Neural progenitor cell (in vitro differentiated cells): ENCODE measurements around the gene TMPO. TPM values are rescaled to one million over a fixed set of nuclear protein-coding genes. Genes with fewer than 3 reads are reported as not detected.

Experiments
- DNase-seq: peaks from one replicate; pipeline ENCODE4 v3.0.0-alpha.2; 2016; ENCODE audit warnings: low spot score
- H2AFZ ChIP-seq: fragments of 200-600 bp; sonication (generic); replicated peaks from 2 replicates; pipeline ENCODE4 v1.6.1; 2016; ENCODE audit warnings: antibody characterized with exemption
- H3F3A ChIP-seq: fragments of 200-600 bp; sonication (generic); 2 replicates; pipeline ENCODE4 v1.6.1; 2016; ENCODE audit warnings: antibody characterized with exemption, low read depth
- H3K27ac ChIP-seq: fragments of 200-600 bp; sonication (generic); 2 replicates; pipeline ENCODE4 v1.5.1; 2016; ENCODE audit warnings: mild to moderate bottlenecking
- H3K27me3 ChIP-seq: fragments of 200-600 bp; sonication (generic); 2 replicates; pipeline ENCODE4 v1.6.1; 2016; ENCODE audit warnings: mild to moderate bottlenecking, moderate library complexity
- H3K36me3 ChIP-seq: fragments of 200-600 bp; sonication (generic); 2 replicates; pipeline ENCODE4 v1.5.1; 2016
- H3K4me1 ChIP-seq: fragments of 200-600 bp; sonication (generic); 2 replicates; pipeline ENCODE4 v1.6.1; 2016; ENCODE audit warnings: mixed run types
- H3K4me2 ChIP-seq: fragments of 200-600 bp; sonication (generic); 2 replicates; pipeline ENCODE4 v1.6.1; 2016
- H3K4me3 ChIP-seq: fragments of 200-600 bp; sonication (generic); 2 replicates; pipeline ENCODE4 v1.5.1; 2016
- H3K79me2 ChIP-seq: fragments of 200-600 bp; sonication (generic); 2 replicates; pipeline ENCODE4 v1.6.1; 2016; ENCODE audit warnings: low read depth
- H3K9ac ChIP-seq: fragments of 200-600 bp; sonication (generic); 2 replicates; pipeline ENCODE4 v1.6.1; 2016
- H3K9me3 ChIP-seq: fragments of 200-600 bp; sonication (generic); 2 replicates; pipeline ENCODE4 v1.5.1; 2016; ENCODE audit warnings: low read depth
- H4K20me1 ChIP-seq: fragments of 200-600 bp; sonication (generic); 2 replicates; pipeline ENCODE4 v1.6.1; 2016; ENCODE audit warnings: low read depth
- H3K27ac Mint-ChIP-seq: 3 replicates; pipeline ENCODE4 v1.8.0; 2021; ENCODE audit warnings: mixed read lengths
- H3K27me3 Mint-ChIP-seq: 2 replicates; pipeline ENCODE4 v1.8.0; 2022; ENCODE audit warnings: low read depth, mild to moderate bottlenecking, inconsistent platforms, moderate library complexity, mixed read lengths; ENCODE audit not compliant: insufficient read depth
- H3K36me3 Mint-ChIP-seq: 3 replicates; pipeline ENCODE4 v1.8.0; 2021; ENCODE audit warnings: mixed read lengths
- H3K4me1 Mint-ChIP-seq: 3 replicates; pipeline ENCODE4 v1.8.0; 2021; ENCODE audit warnings: mixed read lengths
- H3K4me3 Mint-ChIP-seq: 3 replicates; pipeline ENCODE4 v1.8.0; 2021; ENCODE audit warnings: mild to moderate bottlenecking, moderate library complexity, mixed read lengths
- H3K9me3 Mint-ChIP-seq: 3 replicates; pipeline ENCODE4 v1.8.0; 2020; ENCODE audit warnings: mixed read lengths
- CTCF ChIP-seq: fragments of 200-600 bp; sonication (generic); IDR thresholded peaks from 2 replicates; pipeline ENCODE4 v1.5.1; 2017; ENCODE audit warnings: antibody characterized with exemption, mild to moderate bottlenecking
- EZH2 ChIP-seq: fragments of 200-600 bp; sonication (generic); IDR thresholded peaks from 2 replicates; pipeline ENCODE4 v1.6.1; 2017; ENCODE audit warnings: antibody characterized with exemption, mild to moderate bottlenecking, moderate library complexity
- EZH2phosphoT487 ChIP-seq: fragments of 200-600 bp; sonication (generic); IDR thresholded peaks from 2 replicates; pipeline ENCODE4 v1.6.1; 2017; ENCODE audit warnings: antibody characterized with exemption
- total RNA-seq: library from RNA; depleted of rRNA; stranded (reverse); fragments of >200 nt; gene quantifications from 2 replicates; pipeline ENCODE4 v1.2.3, GENCODE V29; 2015; ENCODE audit warnings: low replicate concordance

Gene TMPO
- total RNA-seq, 1 donor from 2014 or later = 513 TPM

- H3K4me1 ChIP-seq = no peaks in the 10 kb centered on the region
- H3K79me2 ChIP-seq = peaks cover 99% of the 10 kb centered on the region
- no peaks in the 10 kb centered on the region for H3K9me3 ChIP-seq
- Mint-ChIP-seq H3K4me3 (no peak overlapping the region), H3K4me1 (no peaks in the 10 kb centered on the region), H3K27me3 (peaks cover 4% of the 10 kb centered on the region), H3K9me3 (no peaks in the 10 kb centered on the region), H3K36me3 (peaks cover 48% of the 10 kb centered on the region), H3K27ac (no peak overlapping the region)
- peaks cover 51% of the 10 kb centered on the region for H3F3A ChIP-seq
- H2AFZ ChIP-seq = no peak overlapping the region
- no peak overlapping the region for H3K9ac ChIP-seq
- DNase-seq = peak; percentile 48
- H3K4me2 ChIP-seq = no peak overlapping the region
- H3K36me3 ChIP-seq = peaks cover 23% of the 10 kb centered on the region
- H3K27me3 ChIP-seq = no peaks in the 10 kb centered on the region
- TF ChIP-seq EZH2 (no peak), CTCF (peak; percentile 67)
- H3K27ac ChIP-seq = no peak overlapping the region
- no peak overlapping the region for H3K4me3 ChIP-seq
- peaks cover 75% of the 10 kb centered on the region for H4K20me1 ChIP-seq
Observed at GRCh38 chr12:98532687-98533304, 17.4 kb downstream of the TMPO start.

- Histone ChIP-seq H3K9me3 (no peaks in the 10 kb centered on the region), H3K79me2 (peaks cover 98% of the 10 kb centered on the region), H3K4me1 (no peaks in the 10 kb centered on the region), H2AFZ (no peak overlapping the region), H4K20me1 (peaks cover 69% of the 10 kb centered on the region), H3K9ac (no peak overlapping the region), H3F3A (peaks cover 59% of the 10 kb centered on the region), H3K4me3 (no peak overlapping the region), H3K36me3 (peaks cover 24% of the 10 kb centered on the region), H3K27me3 (no peaks in the 10 kb centered on the region), H3K27ac (no peak overlapping the region), H3K4me2 (no peak overlapping the region)
- TF ChIP-seq CTCF (no peak), EZH2phosphoT487 (no peak), EZH2 (no peak)
- H3K27me3 Mint-ChIP-seq = peaks cover 2% of the 10 kb centered on the region
- no peak overlapping the region for H3K4me3 Mint-ChIP-seq
- H3K4me1 Mint-ChIP-seq = no peaks in the 10 kb centered on the region
- no peak for DNase-seq
- no peak overlapping the region for H3K27ac Mint-ChIP-seq
- no peaks in the 10 kb centered on the region for H3K9me3 Mint-ChIP-seq
- peaks cover 48% of the 10 kb centered on the region for H3K36me3 Mint-ChIP-seq
Observed at GRCh38 chr12:98533723-98534251, 18.4 kb downstream of the TMPO start.

GRCh38 chr12:98538031-98538430 lies 22.6 kb downstream of the TMPO start:
- no peaks in the 10 kb centered on the region for H3K4me1 Mint-ChIP-seq
- Histone ChIP-seq H3K79me2 (peaks cover 99% of the 10 kb centered on the region), H3K9me3 (no peaks in the 10 kb centered on the region), H3K4me1 (no peaks in the 10 kb centered on the region), H4K20me1 (peaks cover 53% of the 10 kb centered on the region), H3K9ac (no peak overlapping the region), H3K27me3 (no peaks in the 10 kb centered on the region), H3K4me3 (no peak overlapping the region), H3K27ac (no peak overlapping the region), H3K36me3 (peaks cover 39% of the 10 kb centered on the region), H3F3A (peaks cover 29% of the 10 kb centered on the region), H3K4me2 (no peak overlapping the region), H2AFZ (no peak overlapping the region)
- no peak for DNase-seq
- H3K9me3 Mint-ChIP-seq = no peaks in the 10 kb centered on the region
- H3K36me3 Mint-ChIP-seq = peaks cover 43% of the 10 kb centered on the region
- no peak for TF ChIP-seq EZH2
- no peak for TF ChIP-seq CTCF
- TF ChIP-seq EZH2phosphoT487 = no peak
- peaks cover 2% of the 10 kb centered on the region for H3K27me3 Mint-ChIP-seq
- no peak overlapping the region for H3K27ac Mint-ChIP-seq
- no peak overlapping the region for H3K4me3 Mint-ChIP-seq
